Hippocampal formation (tissue), 2 donors: ENCODE data around the gene MYO3A.
"Not testable (repeated sequence)": the region's sequence is repeated elsewhere in the genome, so short reads cannot be mapped to it uniquely, and the experiment has no call there.

Source experiments
- DNase-seq, 2 donors: peaks; one replicate each; lab custom pipeline; 2025; lab: John Stamatoyannopoulos, UW

The MYO3A gene

GRCh38 chr10:26090026-26090425, 156.0 kb downstream of the MYO3A start:
- no peak for DNase-seq

GRCh38 chr10:26090762-26091161, 156.7 kb downstream of the MYO3A start:
- no peak for DNase-seq

- DNase-seq, result no peak
Observed at GRCh38 chr10:26093229-26093628, 159.2 kb downstream of the MYO3A start.

GRCh38 chr10:26095781-26096180, 161.8 kb downstream of the MYO3A start:
- DNase-seq, result no peak

- DNase-seq, result not testable (repeated sequence)
Observed at GRCh38 chr10:26097549-26097948, 163.5 kb downstream of the MYO3A start.

GRCh38 chr10:26112532-26112931, 178.5 kb downstream of the MYO3A start:
- no peak for DNase-seq

GRCh38 chr10:26138613-26139012, 204.6 kb downstream of the MYO3A start:
- DNase-seq, result no peak

GRCh38 chr10:26156019-26156418, 222.0 kb downstream of the MYO3A start:
- no peak for DNase-seq

GRCh38 chr10:26157734-26158133, 223.7 kb downstream of the MYO3A start:
- no peak for DNase-seq

- DNase-seq, result no peak
Observed at GRCh38 chr10:26169466-26169865, 235.4 kb downstream of the MYO3A start.

- DNase-seq, result no peak
Observed at GRCh38 chr10:26172131-26172530, 238.1 kb downstream of the MYO3A start.

- DNase-seq, result no peak
Observed at GRCh38 chr10:26173837-26174236, 239.8 kb downstream of the MYO3A start.

- DNase-seq, result no peak
Observed at GRCh38 chr10:26177341-26177740, 243.3 kb downstream of the MYO3A start.

GRCh38 chr10:26194275-26194674, 260.2 kb downstream of the MYO3A start:
- no peak for DNase-seq

GRCh38 chr10:26197248-26197647, 263.2 kb downstream of the MYO3A start:
- no peak for DNase-seq

- no peak for DNase-seq
Observed at GRCh38 chr10:26198119-26198518, 264.1 kb downstream of the MYO3A start.

GRCh38 chr10:26199841-26200240, 265.8 kb downstream of the MYO3A start:
- DNase-seq, result no peak

GRCh38 chr10:26205223-26205622, 271.2 kb downstream of the MYO3A start:
- DNase-seq, result no peak

GRCh38 chr10:26211781-26212444, 277.9 kb downstream of the MYO3A start:
- no peak for DNase-seq

GRCh38 chr10:26212511-26212910, 278.5 kb downstream of the MYO3A start:
- no peak for DNase-seq

GRCh38 chr10:26213157-26213800, 279.2 kb downstream of the MYO3A start:
- DNase-seq, result no peak

GRCh38 chr10:26214004-26214403, 280.0 kb downstream of the MYO3A start:
- no peak for DNase-seq

GRCh38 chr10:26214551-26215395, 280.7 kb downstream of the MYO3A start:
- DNase-seq, result no peak
